Suppressor macrophage treated with lipopolysaccharide for 1 hour (primary cell): ENCODE data around the gene PKNOX2.

ENCODE experiments used
- DNase-seq, 3 donors: peaks; one replicate each; pipeline ENCODE4 v3.0.0-alpha.2; 2020 to 2022

Gene PKNOX2

GRCh38 chr11:125320347-125321076, 156.0 kb downstream of the PKNOX2 start:
- DNase-seq, result no peak

DNA sequence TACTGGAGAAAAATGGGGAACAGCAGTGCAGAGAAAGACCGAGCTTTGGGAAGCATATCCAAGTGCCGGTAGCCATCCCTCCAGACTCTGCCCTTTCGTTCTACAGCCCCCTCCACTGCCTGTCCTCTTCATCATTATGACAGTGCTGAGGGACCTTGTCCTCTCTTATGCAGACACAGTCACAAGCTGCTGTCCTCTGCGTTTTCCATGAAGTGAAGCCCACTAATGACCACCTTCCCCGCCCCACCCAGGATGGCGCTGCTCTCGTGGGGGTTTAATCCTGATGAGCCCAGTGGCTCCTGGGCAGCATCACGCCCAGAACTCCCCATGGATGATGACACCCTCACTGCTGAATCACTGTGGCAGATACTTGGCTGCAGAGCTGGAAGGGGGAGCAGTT, 157.7 kb downstream of the PKNOX2 start:
- no peak for DNase-seq

- DNase-seq, result no peak
Measured at GRCh38 chr11:125325196-125325595, 160.6 kb downstream of the PKNOX2 start.

DNA sequence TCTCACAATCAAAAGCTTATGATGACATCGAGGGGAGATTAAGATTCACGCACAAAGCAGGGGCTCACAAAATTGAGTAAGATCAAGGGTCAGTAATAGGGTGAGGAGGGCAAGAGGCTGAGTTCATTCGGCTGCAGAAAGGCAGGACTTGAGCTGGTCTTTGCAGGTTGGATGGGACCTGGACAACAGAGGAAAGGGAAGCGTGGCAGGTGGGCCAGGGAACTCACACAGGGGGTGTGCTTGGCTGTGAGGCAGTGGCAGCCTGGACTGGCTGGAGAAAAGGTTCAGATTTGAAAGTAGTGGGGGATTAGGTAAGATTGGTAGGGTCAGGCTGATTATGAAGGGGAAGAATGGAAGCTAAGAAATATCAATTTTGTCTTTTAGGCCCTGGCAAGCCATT, 161.6 kb downstream of the PKNOX2 start:
- no peak for DNase-seq

DNA sequence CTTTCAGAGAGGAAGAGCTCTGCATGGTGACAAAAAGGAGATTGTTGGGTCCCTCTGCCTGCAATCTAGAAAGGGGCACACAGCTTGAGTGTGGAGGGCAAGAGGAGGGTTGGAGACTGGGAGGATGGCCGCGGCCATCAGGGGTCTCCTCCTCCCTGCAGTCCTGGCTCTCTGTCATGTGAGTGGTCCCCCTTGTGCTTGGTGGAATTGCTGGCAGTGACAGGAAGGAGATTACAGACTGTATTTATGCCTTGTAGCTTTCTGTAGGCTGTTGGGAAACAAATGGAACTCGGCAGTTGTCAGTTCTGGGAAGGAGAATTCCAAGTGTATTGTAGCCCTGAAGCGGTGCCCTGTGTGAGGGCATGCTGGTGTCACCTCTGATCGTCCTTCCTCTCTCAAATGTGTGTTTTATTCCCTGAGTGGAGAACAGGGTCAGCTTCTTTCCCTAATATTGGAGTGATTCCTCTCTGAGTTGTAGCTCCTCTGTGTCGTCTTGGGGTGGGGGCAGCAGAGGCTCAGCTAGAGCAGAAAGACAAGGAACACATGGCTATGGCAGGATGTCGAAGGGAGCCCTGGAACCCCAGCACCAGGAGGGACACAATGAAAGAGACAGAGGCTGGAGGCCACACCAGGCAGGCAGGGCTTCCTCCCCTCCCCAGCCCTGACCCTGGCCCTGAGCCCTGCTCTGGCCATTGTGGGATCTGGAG, 163.1 kb downstream of the PKNOX2 start:
- no peak for DNase-seq

- no peak for DNase-seq
Measured at GRCh38 chr11:125328225-125328580, 163.7 kb downstream of the PKNOX2 start.

GRCh38 chr11:125329786-125330185, 165.2 kb downstream of the PKNOX2 start:
- DNase-seq, result no peak

GRCh38 chr11:125330462-125331325, 166.1 kb downstream of the PKNOX2 start:
- DNase-seq, result no peak

DNA sequence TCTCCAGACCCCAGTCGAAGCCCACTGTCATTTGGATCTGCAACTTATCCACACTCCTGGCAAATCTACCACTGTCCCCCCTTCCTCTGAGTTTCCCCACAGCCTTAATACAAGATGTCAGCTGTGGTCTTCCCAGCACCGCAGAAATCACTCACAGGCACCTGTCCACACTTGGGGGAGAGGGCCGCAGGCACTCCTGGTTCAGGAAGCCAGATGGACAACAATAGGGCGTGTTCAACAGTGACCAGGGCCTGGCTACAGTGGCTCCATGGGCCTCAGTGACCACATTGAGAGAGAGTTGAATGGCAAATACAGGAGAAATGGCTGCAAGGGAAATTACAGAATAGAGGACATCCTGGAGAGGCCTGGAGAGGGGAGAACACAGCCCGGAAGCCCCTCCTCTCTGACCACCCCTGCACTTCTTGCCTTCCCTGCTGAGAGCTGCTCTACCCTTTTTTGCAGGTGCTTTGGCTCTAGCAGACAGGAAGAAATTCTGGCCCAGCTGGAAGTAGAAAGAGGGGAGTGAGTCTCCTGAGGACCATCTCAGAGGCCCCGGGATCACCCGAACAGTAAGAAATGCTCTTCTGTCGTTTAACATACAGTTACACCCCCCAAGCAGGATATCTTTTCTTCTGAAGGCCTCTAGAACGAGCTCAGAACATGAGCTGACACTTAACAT, 166.9 kb downstream of the PKNOX2 start:
- no peak for DNase-seq

DNA sequence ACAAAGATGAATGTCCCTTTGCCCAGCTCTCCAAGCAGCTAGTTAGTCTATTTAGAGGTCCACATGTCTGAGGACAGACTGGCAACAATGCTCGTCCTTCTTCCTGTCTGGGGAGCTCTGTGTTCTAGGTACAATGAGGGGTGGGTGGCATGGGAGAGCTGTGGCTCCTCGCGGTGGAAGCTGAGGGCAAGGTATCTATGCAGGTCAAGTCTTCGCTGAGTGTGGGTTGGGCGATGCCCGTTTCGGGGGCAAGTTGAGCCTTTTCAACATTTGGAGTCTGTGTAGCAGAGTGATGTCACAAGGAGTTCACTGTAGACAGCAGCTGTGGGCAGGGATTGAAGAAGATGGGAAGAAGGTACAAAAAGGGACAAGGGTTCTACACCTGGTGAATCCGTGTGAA, 168.3 kb downstream of the PKNOX2 start:
- no peak for DNase-seq

DNA sequence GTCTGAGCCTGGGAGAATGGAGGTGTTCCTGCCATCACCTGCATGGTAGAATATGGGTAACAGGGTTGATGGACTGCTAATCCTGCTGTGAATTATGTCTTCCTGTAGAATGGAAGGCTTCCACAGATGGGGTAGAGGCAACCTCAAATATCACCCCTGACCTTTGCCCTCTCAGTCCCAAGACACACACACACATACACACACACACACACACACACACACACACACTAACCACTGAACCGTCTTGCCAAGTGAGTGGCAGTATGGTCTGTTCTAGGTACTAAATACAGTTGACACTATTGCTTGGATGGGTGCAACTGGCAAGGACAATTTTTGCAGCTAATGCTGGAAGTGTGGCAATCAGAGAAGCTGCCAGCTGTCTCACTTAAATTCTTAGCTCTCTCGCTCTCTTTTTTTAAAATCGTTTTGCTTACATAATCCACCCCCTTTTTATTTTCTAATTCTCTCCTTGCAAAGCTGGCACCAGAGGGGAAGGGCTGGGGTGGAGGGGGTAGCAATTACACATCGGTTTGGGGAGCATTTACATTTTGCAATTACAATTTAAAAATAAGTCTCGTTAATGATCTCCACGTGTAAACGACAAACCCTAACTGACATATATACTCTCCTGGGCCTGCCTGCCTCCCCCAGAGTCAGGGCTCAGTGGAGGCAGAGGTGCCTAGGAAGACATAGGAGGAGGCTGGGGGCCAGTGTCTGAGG, 169.0 kb downstream of the PKNOX2 start:
- DNase-seq, result no peak

DNA sequence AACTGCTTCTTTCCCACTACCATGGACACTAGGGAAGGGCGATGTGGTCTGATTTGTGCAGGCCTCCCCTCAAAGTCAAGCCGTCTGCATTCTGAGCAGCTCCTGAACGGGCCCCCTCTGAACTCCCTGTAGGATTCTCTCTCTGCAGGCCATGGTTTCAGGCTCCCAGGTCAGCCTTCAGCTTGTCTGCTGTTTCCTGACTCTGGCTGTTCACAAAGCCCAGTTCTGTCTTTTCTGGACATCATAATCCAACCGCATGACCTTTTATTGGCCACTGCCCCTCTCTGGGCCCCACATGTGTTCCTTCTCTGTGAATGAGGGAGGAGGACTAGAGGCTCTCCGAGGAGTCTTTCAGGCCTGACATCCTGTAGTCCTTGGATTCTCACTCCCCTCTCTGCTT, 170.6 kb downstream of the PKNOX2 start:
- no peak for DNase-seq

DNA sequence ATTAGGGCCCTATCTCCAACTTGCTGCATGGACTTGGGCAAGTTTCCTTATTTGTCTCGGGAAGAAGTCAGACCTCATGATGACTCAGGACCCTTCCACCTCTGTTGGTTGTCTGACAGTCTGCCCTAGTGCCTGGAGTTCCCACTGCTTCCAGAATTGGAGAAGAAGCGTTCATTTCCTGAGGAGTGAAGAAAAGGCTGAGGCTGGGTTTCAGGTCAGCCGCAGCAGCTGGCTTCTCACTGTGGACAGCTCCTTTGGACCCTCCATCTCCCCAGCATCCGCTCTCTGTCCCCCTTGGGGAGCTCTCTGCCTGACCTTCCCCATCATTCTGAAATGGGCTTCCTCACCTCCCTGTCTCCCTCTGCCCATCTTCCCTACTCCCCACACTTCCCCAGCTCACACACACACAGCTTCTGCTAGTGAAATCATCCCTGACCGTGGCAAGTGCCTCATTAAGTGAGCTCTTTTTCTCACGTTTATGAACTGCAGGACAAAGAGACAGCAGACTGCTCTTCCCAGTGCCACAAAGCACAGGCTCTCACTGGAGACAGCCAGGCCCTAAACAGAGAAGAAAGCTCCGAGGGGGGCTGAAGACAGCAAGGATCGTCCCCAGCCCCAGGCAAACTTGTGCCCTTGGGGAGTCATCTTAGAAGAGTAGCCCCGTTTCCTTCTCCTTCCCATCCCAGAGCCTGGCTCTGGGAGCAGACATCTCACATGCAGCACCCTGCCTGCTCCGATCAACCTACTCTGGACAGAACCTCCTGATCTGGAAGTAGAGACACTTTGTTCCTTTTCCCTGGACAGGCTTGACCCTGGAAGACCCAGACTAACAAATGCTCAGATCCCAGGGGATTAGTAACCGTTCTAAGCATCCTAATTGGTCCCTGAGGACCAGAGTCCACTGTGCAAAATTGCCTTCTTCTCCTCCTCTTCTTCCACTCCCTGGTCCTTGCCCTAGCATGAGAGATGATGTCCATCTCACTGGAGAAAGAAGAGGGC, 173.6 kb downstream of the PKNOX2 start:
- no peak for DNase-seq

DNA sequence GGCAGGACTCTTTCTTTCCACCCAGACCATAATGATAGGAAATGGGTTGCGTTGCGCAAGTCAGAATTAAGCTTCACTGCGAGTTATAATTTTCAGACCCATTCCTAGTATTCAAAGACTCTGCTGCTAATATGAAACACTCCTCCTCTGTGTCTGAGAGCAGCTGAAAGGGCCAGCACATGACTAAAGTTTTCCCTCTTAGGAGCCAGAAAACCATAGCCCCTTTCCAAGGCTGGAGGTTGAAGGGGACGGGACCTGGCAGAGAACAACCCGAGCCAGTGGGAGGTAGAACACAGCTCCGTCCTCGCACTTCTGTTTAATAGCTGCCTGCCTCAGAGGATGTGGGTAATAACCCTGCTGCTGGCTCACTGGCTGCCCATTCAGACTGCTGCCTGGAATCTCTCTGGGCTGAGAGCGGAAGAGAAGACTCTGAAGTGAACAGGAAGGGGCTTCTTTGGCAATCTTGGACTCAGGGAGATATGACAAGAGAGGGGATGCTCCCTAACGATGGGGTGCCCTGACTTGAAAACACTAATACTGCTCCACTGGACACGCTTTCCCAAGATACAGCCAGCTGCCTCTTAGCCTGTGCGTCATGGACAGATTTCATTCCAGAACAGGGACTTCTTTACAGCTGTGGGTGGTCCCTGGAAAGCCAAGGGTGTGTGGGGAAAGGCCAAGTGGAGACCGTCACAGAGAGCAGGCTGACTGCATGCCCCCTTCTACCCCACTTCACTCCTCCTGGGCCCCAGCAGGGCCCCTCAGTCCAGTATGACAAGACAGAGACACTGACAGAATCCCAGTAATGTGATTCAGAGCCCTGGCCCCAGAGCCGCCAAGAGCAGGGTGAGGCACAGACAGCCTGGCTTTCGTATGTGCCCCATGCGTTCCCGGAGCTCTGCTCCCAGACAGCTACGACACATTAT, 174.6 kb downstream of the PKNOX2 start:
- no peak for DNase-seq

- DNase-seq, result no peak
Measured at GRCh38 chr11:125341676-125342075, 177.1 kb downstream of the PKNOX2 start.

- no peak for DNase-seq
Measured at GRCh38 chr11:125342281-125342930, 177.9 kb downstream of the PKNOX2 start.

GRCh38 chr11:125343086-125343717, 178.7 kb downstream of the PKNOX2 start:
- DNase-seq, result no peak

DNA sequence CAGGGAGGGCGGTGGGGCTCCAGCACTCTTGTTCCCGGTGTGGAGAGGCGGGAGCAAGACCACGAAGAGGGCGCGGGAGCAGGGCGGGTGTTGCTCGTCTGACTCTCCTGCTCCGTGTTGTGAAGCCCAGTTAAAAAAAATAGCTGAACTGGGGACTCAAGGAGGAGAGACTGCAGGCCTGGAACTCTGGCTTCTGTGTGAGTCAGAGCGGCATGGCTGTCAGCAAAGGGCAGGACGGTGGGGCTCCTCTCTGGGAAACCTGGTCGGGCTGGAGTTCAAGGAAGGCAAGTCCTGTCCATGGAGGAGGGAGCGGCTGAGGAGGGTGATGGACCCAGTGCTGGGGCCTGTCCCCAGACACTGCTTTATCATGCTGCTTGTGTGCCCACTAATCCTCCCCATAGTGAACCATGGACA, 179.2 kb downstream of the PKNOX2 start:
- DNase-seq, result no peak

DNA sequence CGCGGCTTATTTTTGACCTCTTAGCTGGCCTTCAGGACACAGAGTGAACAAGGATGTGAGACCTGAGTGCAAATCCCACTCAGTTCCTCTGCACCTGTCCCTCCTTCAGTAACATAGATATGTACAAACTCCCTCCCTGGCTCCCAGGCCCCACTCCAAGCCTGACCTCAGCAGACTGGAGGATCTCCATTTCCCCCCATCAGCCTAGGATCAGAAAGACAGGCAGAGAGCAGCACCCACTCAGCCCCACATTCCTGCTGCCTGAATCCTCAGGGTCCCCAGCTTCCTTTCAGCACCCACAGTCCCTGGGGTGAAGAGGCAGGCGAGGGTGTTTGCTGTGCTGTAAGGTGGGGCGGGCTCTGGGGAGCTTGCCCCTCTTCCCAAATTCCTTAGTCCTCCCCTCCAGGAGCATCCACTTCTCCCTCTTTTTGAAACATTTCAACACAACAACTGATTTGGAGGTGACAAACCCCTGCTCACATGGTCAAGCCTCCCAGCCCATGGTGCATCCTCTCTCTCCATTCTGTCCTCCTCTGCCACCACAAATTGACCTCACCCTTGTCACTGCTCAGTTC, 180.4 kb downstream of the PKNOX2 start:
- DNase-seq, result no peak
